H9 (cell line): Measurements from ENCODE around the gene LRMDA. TPM values are rescaled to one million over a fixed set of nuclear protein-coding genes. Genes with fewer than 3 reads are reported as not detected.

Source experiments
- DNase-seq: peaks from one replicate; pipeline ENCODE4 v3.0.0-alpha.2; 2017
- H2AFZ ChIP-seq: one replicate; pipeline ENCODE4 v1.6.1; 2013; ENCODE audit warnings: mild to moderate bottlenecking, low read length, control low read depth, moderate library complexity
- H2AK5ac ChIP-seq: 2 replicates; pipeline ENCODE4 v1.6.1; 2013; ENCODE audit warnings: low read length, control low read depth, mixed read lengths; ENCODE audit not compliant: insufficient read length
- H2BK120ac ChIP-seq: one replicate; pipeline ENCODE4 v1.6.1; 2013; ENCODE audit warnings: low read depth, mild to moderate bottlenecking, low read length, control low read depth, inconsistent platforms; ENCODE audit not compliant: poor library complexity, severe bottlenecking
- H2BK12ac ChIP-seq: 2 replicates; pipeline ENCODE4 v1.6.1; 2013; ENCODE audit warnings: low read length, control low read depth, mixed read lengths, low read depth; ENCODE audit not compliant: insufficient read length
- H2BK15ac ChIP-seq: 2 replicates; pipeline ENCODE4 v1.6.1; 2013; ENCODE audit warnings: low read depth, low read length, control low read depth
- H2BK20ac ChIP-seq: one replicate; pipeline ENCODE4 v1.6.1; 2013; ENCODE audit warnings: low read depth, mild to moderate bottlenecking, low read length, control low read depth, inconsistent platforms; ENCODE audit not compliant: poor library complexity, severe bottlenecking
- H2BK5ac ChIP-seq: 2 replicates; pipeline ENCODE4 v1.6.1; 2013; ENCODE audit warnings: low read length, control low read depth, mixed read lengths; ENCODE audit not compliant: insufficient read length
- H3K14ac ChIP-seq: 2 replicates; pipeline ENCODE4 v1.6.1; 2013; ENCODE audit warnings: low read length, control low read depth; ENCODE audit not compliant: insufficient read depth
- H3K18ac ChIP-seq: 2 replicates; pipeline ENCODE4 v1.6.1; 2013; ENCODE audit warnings: low read depth, mild to moderate bottlenecking, mixed read lengths, low read length, control low read depth; ENCODE audit not compliant: insufficient read length
- H3K23ac ChIP-seq: 2 replicates; pipeline ENCODE4 v1.6.1; 2013; ENCODE audit warnings: low read length, control low read depth, mixed read lengths, low read depth; ENCODE audit not compliant: insufficient read length
- H3K23me2 ChIP-seq: 2 replicates; pipeline ENCODE4 v1.6.1; 2013; ENCODE audit warnings: low read depth, mild to moderate bottlenecking, mixed read lengths, low read length, control low read depth; ENCODE audit not compliant: insufficient read length, poor library complexity, severe bottlenecking
- H3K27ac ChIP-seq: 2 replicates; pipeline ENCODE4 v1.5.1; 2013; ENCODE audit warnings: low read length, control low read depth, mixed read lengths, low read depth; ENCODE audit not compliant: insufficient read length
- H3K27me3 ChIP-seq: 2 replicates; pipeline ENCODE4 v1.6.1; 2013; ENCODE audit warnings: low read length, control low read depth, inconsistent platforms; ENCODE audit not compliant: insufficient read depth
- H3K4ac ChIP-seq: 2 replicates; pipeline ENCODE4 v1.6.1; 2013; ENCODE audit warnings: low read depth, mild to moderate bottlenecking, control low read depth, inconsistent platforms, low read length, moderate library complexity
- H3K4me1 ChIP-seq: 2 replicates; pipeline ENCODE4 v1.6.1; 2013; ENCODE audit warnings: low read length, control low read depth, inconsistent platforms; ENCODE audit not compliant: insufficient read depth
- H3K4me2 ChIP-seq: 2 replicates; pipeline ENCODE4 v1.6.1; 2013; ENCODE audit warnings: low read length, control low read depth, mixed read lengths; ENCODE audit not compliant: insufficient read length, insufficient read depth
- H3K56ac ChIP-seq: 2 replicates; pipeline ENCODE4 v1.6.1; 2013; ENCODE audit warnings: low read depth, mild to moderate bottlenecking, mixed read lengths, low read length, control low read depth; ENCODE audit not compliant: insufficient read length
- H3K79me1 ChIP-seq: 2 replicates; pipeline ENCODE4 v1.6.1; 2013; ENCODE audit warnings: low read depth, mild to moderate bottlenecking, moderate library complexity, low read length, control low read depth, inconsistent platforms; ENCODE audit not compliant: insufficient read depth, poor library complexity, severe bottlenecking
- H3K79me2 ChIP-seq: 2 replicates; pipeline ENCODE4 v1.6.1; 2013; ENCODE audit warnings: low read length, control low read depth, inconsistent platforms; ENCODE audit not compliant: insufficient read depth
- H3K9ac ChIP-seq: 2 replicates; pipeline ENCODE4 v1.6.1; 2013; ENCODE audit warnings: low read length, control low read depth, mixed read lengths; ENCODE audit not compliant: insufficient read length; ENCODE audit errors: extremely low read depth
- H3K9me3 ChIP-seq: one replicate; pipeline ENCODE4 v1.6.1; 2013; ENCODE audit warnings: low read depth, low read length, inconsistent platforms; ENCODE audit not compliant: control insufficient read depth
- H3T11ph ChIP-seq: one replicate; pipeline ENCODE4 v1.6.1; 2013; ENCODE audit warnings: mild to moderate bottlenecking, low read length, control low read depth, inconsistent platforms
- H4K20me1 ChIP-seq: one replicate; pipeline ENCODE4 v1.6.1; 2013; ENCODE audit not compliant: control insufficient read depth, insufficient read length, insufficient read depth
- H4K5ac ChIP-seq: 2 replicates; pipeline ENCODE4 v1.6.1; 2013; ENCODE audit warnings: low read depth, mild to moderate bottlenecking, mixed read lengths, low read length, control low read depth; ENCODE audit not compliant: insufficient read length
- H4K8ac ChIP-seq: replicated peaks from 2 replicates; pipeline ENCODE4 v1.6.1; 2013; ENCODE audit warnings: low read length, control low read depth, mixed read lengths, low read depth; ENCODE audit not compliant: insufficient read length
- H4K91ac ChIP-seq: 2 replicates; pipeline ENCODE4 v1.6.1; 2013; ENCODE audit warnings: low read depth, mild to moderate bottlenecking, moderate library complexity, mixed read lengths, low read length, control low read depth; ENCODE audit not compliant: insufficient read length
- H3K27ac Mint-ChIP-seq, 3 experiments: 2 replicates in 2 of 3; 3 replicates in 1 of 3; pipeline ENCODE4 v1.8.0; 2020 to 2021; ENCODE audit warnings: mixed read lengths in 3 of 3, mild to moderate bottlenecking in 1 of 3, moderate library complexity in 1 of 3
- H3K27me3 Mint-ChIP-seq: 2 replicates; pipeline ENCODE4 v1.8.0; 2021; ENCODE audit warnings: low read depth, mild to moderate bottlenecking, moderate library complexity, mixed read lengths
- H3K36me3 Mint-ChIP-seq, 3 experiments: 2 replicates in 2 of 3; 3 replicates in 1 of 3; pipeline ENCODE4 v1.8.0; 2020 to 2021; ENCODE audit warnings: low read depth in 3 of 3, mixed read lengths in 3 of 3; ENCODE audit not compliant: insufficient read depth in 1 of 3
- H3K4me1 Mint-ChIP-seq, 2 experiments: 2 replicates each; pipeline ENCODE4 v1.8.0; 2020; ENCODE audit warnings: mixed read lengths in 2 of 2
- H3K4me3 Mint-ChIP-seq, 2 experiments: 2 replicates in 1 of 2; 3 replicates in 1 of 2; pipeline ENCODE4 v1.8.0; 2020 to 2021; ENCODE audit warnings: mild to moderate bottlenecking in 2 of 2, mixed read lengths in 2 of 2, moderate library complexity in 1 of 2
- H3K9me3 Mint-ChIP-seq, 2 experiments: 2 replicates in 1 of 2; 3 replicates in 1 of 2; pipeline ENCODE4 v1.8.0; 2020; ENCODE audit warnings: mild to moderate bottlenecking in 2 of 2, mixed read lengths in 2 of 2, moderate library complexity in 1 of 2
- CTCF ChIP-seq: fragments of 200-600 bp; sonication (generic); conservative IDR thresholded peaks from 3 replicates; pipeline ENCODE4 v1.8.0; 2021; ENCODE audit warnings: antibody characterized with exemption, mild to moderate bottlenecking
- WGBS: extraction: QIAGEN DNeasy Blood & Tissue Kit; methylation state at CpG from one replicate; pipeline ENCODE4 v1.1.7; 2013; ENCODE audit warnings: missing lambda C conversion rate, low lambda C conversion rate, mixed read lengths; ENCODE audit not compliant: insufficient read length; ENCODE audit errors: extremely low coverage; 5-methylcytosine and 5-hydroxymethylcytosine counted together
- total RNA-seq: library from RNA; stranded (reverse); gene quantifications from 2 replicates; pipeline ENCODE4 v1.2.1, GENCODE V29; 2021

Gene LRMDA
- total RNA-seq, 1 experiment from 2014 or later, result 1.8 TPM

- no peaks in the 10 kb centered on the region for H3K79me2 ChIP-seq
- no peaks in the 10 kb centered on the region for H3K9me3 Mint-ChIP-seq
- H2BK12ac ChIP-seq, result no peak overlapping the region
Measured at GRCh38 chr10:75773231-75773780, 341.9 kb downstream of the LRMDA start.

More at GRCh38 chr10:75773231-75773780, 341.9 kb downstream of the LRMDA start:
- no peak overlapping the region for H3K56ac ChIP-seq
- no peak overlapping the region for H2BK5ac ChIP-seq
- H3K9me3 ChIP-seq, result no peaks in the 10 kb centered on the region
- no peak overlapping the region for H3K27ac ChIP-seq
- H3K27me3 Mint-ChIP-seq, result peaks cover 1% of the 10 kb centered on the region; the same call in 1 of the 2 replicates
- no peak for TF ChIP-seq CTCF
- H3K4me3 Mint-ChIP-seq, result no peak overlapping the region
- H3K23me2 ChIP-seq, result no peaks in the 10 kb centered on the region
- no CpG with 5 or more reads among the region's 5 CpGs for WGBS
- no peak overlapping the region for H3K4me2 ChIP-seq
- H3K23ac ChIP-seq, result no peak overlapping the region
- H4K5ac ChIP-seq, result no peak overlapping the region
- H3K36me3 Mint-ChIP-seq, result no peaks in the 10 kb centered on the region
- H3K27ac Mint-ChIP-seq, result no peak overlapping the region; a peak in 1 of 7 replicates
- H3K4me1 Mint-ChIP-seq, result peaks cover 3 to 7% of the 10 kb centered on the region in 2 experiments; a peak in 2 of 4 replicates
- H3T11ph ChIP-seq, result no peak overlapping the region
- H4K8ac ChIP-seq, result no peak overlapping the region
- H3K4me1 ChIP-seq, result no peaks in the 10 kb centered on the region
- H4K20me1 ChIP-seq, result no peaks in the 10 kb centered on the region
- no peaks in the 10 kb centered on the region for H3K27me3 ChIP-seq
- DNase-seq, result no peak
- H3K4ac ChIP-seq, result no peak overlapping the region
- no peak overlapping the region for H2BK15ac ChIP-seq
- H4K91ac ChIP-seq, result no peak overlapping the region
- H3K79me1 ChIP-seq, result no peaks in the 10 kb centered on the region
- H2AK5ac ChIP-seq, result no peak overlapping the region
- no peak overlapping the region for H2AFZ ChIP-seq
- no peak overlapping the region for H3K14ac ChIP-seq
- no peak overlapping the region for H3K18ac ChIP-seq
- H2BK20ac ChIP-seq, result no peak overlapping the region
- no peak overlapping the region for H3K9ac ChIP-seq
- no peak overlapping the region for H2BK120ac ChIP-seq
